ENCODE results near the gene WNT3A. TPM values are rescaled to one million over a fixed set of nuclear protein-coding genes. Genes with fewer than 3 reads are reported as not detected.
A peak's percentile ranks its signal among the peaks of the same experiment; 100 is the strongest.

Gene WNT3A
- total and polyA plus RNA-seq, 9 of the 15 experiments (the other 6 are each of a cell fraction or from before 2014, with no cell fraction given) = not detected

- TF ChIP-seq MAZ (CRISPR knock-in tag; conservative IDR thresholded peaks at IDR 0.05 in 1 of 2, IDR thresholded peaks at IDR 0.05 in 1 of 2) = 0 out of 4 replicates have a peak, but pooled peaks of 1 of the 2 experiments have one; percentile 25
- TF ChIP-seq, protein P1, sequence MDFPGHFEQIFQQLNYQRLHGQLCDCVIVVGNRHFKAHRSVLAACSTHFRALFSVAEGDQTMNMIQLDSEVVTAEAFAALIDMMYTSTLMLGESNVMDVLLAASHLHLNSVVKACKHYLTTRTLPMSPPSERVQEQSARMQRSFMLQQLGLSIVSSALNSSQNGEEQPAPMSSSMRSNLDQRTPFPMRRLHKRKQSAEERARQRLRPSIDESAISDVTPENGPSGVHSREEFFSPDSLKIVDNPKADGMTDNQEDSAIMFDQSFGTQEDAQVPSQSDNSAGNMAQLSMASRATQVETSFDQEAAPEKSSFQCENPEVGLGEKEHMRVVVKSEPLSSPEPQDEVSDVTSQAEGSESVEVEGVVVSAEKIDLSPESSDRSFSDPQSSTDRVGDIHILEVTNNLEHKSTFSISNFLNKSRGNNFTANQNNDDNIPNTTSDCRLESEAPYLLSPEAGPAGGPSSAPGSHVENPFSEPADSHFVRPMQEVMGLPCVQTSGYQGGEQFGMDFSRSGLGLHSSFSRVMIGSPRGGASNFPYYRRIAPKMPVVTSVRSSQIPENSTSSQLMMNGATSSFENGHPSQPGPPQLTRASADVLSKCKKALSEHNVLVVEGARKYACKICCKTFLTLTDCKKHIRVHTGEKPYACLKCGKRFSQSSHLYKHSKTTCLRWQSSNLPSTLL (IDR thresholded peaks at IDR 0.05) = no peak
- TF ChIP-seq REST (IDR thresholded peaks at IDR 0.05; ENCODE audit: borderline replicate concordance) = 0 out of 2 replicates have a peak, but pooled peaks have one; percentile 1
- TF ChIP-seq REST (CRISPR knock-in tag; IDR thresholded peaks at IDR 0.05; ENCODE audit: low read depth) = no peak
- no peak for TF ChIP-seq ZNF224 (CRISPR knock-in tag; IDR thresholded peaks at IDR 0.05)
- no peak for TF ChIP-seq ZEB2 (IDR thresholded peaks at IDR 0.05)
- no peak for TF ChIP-seq SREBF1 (IDR thresholded peaks at IDR 0.05; ENCODE audit: borderline replicate concordance, low read depth, low read length)
Measured at GRCh38 chr1:228083871-228084278, 77.1 kb downstream of the WNT3A start (continued).
